CD4-positive, alpha-beta T cell treated with Interleukin-6 for 4 hours (primary cell): Measurements from ENCODE around the gene CORO1C.

Experiments used
- DNase-seq: peaks from one replicate; pipeline ENCODE4 v3.0.0-alpha.2; 2020; ENCODE audit warnings: mixed read lengths

CORO1C gene

DNA sequence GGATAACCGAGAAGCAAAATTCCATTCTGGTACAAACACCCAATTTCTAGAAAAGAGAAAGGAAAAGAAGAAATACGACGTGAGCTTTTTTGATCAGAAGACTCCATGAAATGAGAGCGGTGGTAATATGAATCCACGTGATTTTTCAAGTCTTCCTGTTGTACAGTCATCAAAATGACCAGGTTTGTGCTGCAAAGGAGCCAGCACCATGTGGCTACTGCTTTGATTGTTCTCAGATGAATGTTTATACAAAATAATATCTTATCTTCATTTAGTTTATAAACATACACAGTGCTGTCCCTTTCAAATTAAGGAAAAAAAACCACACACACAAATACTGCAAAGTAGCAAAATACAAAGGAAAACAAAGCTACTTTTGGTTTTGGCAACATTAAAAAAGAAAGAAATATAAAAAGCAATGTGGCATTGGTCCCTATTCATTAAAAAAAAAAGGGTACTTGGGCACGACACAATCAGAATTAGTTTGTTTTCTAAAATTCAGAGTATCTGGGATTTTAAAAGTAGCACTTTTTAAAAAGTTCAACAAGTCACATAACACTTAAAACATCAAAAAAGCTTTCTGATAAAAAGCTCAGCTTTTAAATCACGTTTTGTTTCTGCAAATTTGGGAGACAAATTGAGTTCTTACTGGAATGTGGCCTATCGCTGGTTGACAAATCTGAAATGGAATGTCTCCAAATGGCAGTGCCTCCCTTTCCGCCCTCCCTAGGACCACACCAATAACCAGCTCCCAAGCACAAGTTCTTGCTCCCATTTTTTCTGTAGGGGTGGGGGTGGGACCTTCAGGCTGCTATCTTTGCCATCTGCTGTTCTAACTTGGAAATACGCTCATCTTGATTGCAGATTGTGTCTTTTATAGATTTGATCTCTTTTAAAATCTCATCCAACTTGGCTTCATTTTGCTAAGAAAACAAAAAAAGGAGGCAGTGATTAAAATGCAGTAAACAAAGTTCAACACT lies 84.4 kb downstream of the CORO1C start:
- DNase-seq: no peak

DNA sequence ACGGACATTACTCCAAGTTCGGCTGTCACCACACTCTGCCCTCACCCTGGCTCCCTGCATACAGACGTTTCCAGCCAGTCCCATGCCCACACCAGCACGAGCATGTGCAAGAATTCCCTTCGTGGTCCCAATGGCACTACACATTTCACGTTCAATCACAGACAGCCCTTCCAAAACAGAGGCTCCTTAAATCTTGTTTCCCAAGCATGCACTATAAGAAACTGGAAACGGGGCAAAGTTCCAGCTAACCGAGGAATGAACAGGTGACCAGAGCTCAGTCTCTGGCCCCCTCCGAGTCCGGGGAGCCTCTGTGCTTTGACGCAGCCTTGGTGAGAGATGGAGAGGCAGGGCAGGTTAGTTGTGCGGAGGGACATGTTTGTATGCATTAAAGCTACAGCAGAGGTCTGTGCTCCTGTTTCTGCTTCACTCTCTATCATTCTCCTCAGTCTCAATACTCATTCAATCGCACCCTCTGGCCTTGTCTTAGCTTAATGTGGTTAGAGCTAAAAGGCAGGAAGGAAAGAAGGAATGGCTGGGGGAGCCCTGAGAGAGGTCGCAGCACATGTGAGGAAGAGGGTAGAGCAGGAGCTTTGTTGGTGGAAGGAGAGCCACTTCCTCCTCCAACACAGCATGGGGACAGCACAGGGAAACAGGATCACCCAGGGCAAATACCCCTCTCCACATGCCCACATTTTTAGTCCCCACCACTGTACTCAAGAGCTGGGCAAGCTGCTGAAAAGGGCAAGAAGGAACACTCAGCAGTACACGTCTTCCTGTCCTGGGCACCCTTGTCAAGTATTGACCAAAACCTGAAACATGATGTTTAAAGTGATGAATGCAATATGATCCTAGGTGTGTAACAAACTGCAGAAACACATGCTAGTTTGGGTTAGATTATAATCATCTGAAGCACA lies 85.4 kb downstream of the CORO1C start:
- DNase-seq: no peak

DNA sequence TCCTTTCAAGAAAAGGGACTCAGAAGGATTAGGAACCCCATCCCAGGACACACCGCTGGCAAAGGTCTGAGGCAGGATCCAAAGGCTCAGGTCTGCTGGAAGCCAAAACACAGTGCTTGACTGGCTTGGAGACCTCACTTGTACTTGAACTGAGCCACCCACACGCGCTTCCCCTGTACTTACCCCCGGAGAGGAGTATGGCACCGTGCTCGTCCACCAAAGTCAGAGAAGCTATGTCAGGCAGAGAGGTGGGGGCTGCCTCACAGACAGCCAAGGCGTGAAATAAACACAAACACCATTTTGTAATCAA lies 86.6 kb downstream of the CORO1C start:
- no peak for DNase-seq

DNA sequence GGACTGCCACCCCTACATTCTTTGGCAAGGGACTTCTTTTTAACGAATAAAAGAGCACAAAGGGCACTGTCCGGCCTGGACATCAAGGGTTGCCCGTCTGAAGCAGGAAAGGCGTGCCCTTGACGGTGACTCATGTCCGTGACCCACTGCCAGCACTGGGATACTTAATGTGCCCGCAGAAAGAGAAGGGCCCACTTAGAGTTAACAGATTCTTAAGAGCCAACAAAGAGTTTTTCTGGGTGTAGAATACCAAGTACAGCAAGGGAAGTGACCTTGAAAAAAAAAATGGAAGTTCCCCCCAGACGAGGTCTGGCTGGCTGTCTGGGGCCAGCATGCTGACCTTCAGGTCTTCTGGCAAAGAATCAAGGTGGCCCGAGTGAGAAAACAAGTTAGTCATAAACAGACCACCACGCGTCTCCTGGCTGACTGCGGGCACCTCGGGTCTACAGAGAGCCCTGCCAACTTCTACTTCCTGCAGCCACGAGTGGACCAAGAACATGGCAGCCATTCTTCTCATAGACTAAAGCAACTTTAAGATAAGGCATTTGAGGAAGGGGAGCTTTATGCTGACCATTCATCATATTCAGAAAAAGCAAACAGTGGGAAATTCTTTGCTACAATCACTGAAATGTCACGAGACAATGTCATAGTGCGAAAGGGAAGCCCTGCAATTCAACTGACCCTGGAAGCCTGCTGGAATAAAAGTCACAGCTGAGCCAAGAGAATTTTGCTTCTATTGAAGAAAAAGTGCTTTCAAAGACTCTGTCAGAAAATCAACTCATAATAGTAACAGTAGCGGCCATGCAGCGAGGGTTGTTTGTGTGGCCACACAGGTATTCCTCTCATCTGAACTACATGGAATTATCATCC lies 87.1 kb downstream of the CORO1C start:
- no peak for DNase-seq

DNA sequence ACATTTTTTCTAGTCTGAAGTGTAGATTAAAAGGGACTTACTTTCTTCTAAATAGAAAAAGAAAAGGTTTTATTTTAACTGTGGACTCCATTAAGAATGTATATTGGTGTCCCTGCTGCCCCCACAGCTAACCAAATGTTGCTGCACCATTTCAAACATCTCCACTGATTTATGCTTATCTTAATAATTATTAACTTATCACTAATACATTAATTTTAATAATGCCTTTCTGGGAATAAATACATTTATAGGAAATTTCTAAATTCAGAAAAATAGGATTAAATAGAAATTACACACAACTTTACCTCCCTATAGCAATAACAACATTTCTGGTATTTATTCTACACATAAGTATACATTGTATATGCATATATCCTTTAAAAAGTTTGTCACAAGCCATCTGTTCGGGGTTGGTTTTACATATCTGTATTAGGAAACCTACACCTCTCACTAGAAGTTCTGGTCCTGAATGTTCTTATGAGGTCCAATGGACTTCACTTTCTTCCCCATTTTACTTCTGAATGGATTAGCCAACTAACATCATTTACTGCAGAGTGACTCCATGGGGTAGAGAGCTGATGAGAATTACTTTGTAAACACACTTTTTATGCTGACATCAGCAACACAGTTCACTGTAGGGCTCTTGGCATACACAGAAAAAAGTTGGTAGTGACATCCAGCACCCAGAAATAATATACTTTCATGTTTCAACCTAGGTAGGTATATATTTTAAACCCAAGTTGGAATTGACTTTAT lies 88.2 kb downstream of the CORO1C start:
- no peak for DNase-seq

DNA sequence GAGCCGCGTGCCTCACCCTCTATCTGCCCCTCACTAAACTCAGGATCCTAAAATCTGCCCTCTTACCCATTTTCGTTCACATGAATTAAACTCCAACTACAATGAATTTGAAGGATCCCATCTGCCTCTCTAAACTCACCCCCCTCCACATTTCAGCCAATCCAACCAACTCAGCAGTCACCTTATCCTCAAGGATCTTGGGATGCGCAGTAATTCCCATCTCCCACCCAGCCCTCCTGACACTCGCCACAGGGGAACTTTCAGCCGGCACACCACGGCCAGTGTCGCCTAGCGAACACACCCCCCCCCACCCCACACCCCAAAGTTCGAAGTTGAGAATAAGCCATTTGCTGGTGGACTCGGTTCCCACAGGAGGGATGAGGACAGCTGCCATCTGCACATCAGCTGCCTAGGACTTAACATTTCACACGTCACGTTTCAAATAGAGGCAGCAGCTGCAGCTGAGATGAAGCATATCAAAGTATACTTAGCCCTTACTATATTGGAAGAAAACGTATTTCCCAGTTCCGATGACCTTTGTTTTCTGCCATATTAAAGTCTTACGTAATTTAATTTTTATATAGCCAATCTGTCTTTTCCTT lies 88.9 kb downstream of the CORO1C start:
- no peak for DNase-seq

DNA sequence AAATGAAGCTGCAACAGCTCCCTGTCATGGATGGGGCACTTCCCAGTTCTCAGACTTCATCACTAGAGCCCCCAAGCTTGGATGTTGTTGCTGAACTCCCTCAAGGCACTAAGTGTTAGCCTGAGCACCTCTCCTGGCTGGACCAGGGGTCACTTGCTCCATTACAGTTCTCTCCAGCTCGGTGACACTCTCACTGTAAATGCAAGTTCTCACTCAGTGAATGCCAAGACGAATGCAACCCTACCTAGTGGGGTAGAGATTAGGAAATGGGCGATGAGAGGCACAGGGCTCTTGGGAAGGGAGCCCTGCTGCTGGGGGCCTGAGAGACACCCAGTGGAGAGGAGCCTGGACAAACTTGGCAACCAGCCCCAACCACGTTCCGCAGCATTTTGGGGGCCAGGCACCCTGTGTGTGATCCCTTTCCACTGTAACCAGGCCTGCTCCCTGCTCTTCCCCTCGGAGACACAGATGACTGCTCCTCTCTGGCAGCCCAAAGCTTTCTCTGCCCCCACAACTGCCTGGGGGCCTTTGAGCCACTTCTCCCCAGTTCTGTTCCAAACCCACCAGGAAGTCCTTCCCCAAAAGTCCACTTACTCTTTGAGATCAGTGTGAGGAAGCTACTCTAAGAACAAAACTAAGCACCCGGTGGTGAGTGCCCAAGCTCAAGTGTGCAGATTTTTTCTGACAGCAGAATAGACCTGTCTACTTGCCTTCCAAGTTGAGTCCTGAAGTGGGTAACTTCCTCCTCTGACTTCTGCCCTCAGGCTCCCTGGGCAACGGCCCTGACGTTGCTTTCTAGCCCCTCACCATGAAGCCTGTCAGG lies 89.7 kb downstream of the CORO1C start:
- DNase-seq: no peak

DNA sequence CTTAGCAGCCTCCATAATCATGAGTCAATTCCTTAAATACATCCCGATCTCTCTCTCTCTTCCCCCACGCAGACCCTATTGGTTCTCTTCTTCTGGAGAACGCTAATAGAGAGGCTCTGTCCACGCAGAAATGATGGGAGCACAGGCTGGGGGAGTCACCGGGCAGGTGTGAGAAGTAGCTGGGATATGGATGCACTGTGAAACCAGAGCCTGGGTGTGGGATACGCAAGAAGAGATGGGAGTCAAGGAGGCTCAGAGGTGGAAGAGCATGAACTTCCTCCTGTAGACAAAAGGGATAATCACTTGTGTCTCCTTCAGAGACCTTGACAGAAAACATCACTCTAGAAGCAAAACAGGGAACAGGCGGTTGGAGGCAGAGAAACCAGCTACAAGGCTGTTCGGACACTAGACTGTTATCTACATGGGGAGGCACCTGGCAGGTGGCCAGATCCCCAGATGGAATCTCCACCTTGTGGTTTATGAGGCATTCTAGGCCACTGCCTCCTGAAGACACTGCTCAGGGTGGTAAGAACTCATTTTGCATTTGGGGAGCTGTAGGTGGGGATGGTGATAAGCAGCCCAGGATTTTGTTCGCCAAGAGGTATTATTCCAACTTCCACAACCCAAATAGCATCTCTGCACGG lies 90.4 kb downstream of the CORO1C start:
- no peak for DNase-seq

DNA sequence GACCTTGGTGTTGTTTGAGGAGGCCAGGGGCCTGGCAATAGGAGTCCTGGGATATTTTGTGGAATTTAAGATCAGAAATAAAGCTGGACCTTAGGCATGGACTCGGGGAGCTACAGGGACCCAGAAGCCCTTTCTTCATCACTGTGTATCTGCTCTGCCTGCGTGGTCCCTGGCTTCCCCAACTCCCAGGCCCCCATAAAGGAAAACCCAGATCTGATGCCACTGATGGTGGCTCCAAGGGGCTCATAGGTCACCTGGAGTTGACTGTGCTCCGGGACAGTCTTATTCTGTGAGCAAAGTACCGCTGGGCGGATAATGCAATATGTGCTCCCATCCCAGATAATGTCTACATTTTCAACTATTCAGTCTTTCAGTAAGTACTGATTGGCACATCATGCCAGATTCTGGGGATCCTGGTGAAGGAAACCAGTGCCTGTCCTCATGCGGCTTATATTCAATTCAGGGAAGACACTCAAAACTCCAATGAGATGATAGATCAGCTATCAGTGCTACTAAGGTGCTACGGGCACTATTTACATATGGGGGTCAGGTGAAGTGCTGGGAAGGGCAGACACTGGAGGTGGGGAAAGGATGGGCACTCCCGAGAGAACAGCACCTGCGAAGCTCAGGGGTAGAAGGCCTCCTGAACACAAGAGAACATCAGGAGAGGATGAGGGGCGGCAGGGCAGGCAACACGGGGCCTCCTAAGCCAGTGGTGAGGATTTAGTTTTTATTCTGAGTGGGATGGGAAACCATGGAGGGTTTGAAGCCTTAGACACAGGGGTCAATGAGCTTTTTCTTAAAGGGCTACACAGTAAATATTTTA lies 92.1 kb downstream of the CORO1C start:
- no peak for DNase-seq

DNA sequence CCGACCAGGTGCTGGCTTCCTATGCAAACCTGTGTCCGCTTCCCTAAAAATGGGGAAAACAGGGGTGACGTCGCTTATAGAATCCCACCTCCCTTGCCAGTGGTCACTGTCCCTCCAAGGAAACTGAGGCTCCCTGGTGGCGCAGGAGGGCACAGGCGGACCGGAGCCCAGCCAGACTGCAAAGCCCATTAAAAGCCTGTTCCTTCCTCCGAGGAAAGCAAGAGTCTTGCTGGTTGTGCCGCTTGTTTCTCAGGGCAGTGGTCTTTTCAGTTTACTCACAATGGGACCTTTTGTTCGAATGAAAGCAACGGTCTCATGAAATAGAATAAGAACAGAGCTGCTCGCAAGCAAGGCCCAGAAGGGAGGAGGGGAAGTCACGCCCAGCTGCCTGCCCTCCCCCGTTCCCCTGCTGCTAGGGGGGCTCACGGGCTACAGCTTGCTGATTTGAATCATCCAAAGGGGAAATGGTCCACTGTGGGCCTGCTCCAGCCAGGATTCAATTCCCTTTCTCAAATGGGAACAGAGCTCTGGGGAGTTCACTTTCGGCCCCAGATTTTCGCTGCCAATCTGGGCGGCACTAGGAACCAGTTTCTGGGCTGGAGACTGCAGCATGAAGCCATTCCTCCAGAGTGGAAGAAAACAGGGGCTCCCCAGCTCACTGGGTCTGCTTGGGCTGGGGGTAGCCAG lies 93.0 kb downstream of the CORO1C start:
- DNase-seq: no peak

DNA sequence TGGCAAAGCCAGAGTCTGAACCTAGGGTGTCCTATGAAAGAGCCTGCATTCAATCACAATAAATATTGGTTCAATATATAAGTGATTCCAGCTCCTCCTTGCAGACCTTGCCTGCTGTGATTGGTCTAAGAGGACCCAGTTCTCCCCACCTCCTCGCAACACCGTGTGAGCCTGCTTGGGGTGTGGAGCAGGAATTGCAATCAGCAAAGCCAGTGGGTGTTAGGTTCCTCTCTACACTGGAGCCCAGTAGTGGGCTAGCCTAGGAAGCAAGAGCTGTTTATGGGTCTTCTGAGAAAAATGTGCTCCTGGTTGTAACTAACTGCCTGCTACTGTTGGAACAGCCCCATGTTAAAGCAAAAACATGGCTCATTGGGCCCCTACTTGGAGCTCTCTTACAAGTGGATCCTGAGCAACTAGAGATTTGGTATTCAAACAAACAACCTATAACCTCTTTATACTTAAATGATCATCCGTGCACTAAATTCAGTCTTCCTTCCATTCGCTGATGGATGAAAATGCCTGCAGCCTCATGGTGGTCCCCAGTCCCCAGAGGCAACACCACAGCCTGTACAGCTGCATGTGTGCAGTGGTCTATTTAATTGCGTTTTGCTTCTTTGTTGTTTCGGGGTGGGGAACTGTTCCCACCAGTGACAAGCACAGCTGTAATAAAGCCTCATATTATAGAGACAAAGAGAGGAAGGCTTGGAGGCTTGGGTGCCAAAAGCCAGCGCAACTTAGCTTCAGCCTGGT lies 93.9 kb downstream of the CORO1C start:
- DNase-seq: no peak

DNA sequence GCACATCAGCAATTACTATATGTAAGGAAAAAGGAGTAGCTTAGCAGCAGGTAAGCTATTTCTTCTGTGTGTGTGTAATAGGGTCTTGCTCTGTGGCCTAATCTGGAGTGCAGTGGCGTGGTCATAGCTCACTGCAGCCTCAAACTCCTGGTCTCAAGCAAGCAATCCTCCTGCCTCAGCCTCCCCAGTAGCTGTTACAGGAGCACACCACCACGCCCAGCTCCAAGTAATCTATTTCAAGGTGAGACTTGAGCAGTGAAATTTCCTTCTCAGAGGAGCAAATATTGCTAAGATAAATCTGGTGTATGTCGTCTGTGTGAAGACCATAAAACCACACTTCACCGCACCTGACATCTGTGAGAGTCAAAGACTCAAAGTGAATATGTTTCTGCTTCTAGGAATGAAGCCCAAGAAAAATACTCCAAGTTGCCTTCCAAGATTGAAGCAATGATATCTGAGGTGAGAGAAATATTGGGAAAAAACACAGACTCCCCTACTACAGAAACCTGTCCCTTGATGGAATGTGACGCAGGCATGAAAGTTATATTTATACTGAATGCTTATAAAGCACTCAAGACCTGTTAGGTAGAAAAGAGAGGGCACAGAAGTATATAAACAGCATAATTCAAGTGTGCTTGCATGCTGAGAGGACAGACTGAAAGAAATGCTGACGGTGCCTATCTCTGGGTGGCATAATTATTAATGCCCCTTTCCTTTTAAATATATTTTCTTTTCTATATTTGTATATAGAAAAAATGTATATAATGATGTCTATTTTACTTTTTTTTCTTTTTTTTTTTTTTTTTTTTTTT lies 95.1 kb downstream of the CORO1C start:
- no peak for DNase-seq

DNA sequence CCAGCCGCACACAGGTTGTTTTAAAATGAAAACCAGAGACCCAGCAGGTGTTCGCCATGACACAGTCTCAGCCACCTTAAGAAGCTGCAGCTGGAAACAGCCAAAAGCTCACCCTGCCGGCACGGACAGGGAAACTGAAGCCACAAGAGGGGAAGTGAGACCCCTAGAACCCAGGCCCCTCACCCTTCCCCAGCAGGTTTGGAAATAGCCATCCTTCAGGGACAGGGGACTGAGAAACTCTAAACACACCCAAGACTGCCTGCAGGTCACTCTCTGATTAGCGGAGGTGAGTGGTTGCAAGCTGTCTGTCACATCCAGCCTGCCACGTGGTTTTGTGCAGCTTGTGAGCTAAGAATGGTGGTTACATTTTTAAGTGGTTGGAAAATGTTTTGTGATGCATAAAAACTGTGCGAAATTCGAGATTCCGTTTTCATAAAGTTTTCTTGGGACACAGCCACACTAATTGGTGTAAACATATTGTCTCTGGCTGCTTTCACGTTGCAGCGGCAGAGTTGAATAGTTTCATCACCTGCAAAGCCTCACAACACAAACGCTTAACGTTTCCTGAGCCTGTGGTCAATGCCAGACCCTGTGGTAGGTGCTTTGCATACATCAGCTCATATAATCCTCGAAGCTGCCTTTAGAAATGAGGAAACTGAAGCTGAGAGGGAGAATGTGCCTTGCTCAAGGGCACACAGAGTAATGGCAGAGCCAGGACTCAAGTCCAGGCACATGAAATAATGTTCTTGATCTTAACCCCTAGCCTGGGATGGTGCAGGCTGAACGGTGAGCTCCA lies 95.9 kb downstream of the CORO1C start:
- DNase-seq: peak; percentile 61

DNA sequence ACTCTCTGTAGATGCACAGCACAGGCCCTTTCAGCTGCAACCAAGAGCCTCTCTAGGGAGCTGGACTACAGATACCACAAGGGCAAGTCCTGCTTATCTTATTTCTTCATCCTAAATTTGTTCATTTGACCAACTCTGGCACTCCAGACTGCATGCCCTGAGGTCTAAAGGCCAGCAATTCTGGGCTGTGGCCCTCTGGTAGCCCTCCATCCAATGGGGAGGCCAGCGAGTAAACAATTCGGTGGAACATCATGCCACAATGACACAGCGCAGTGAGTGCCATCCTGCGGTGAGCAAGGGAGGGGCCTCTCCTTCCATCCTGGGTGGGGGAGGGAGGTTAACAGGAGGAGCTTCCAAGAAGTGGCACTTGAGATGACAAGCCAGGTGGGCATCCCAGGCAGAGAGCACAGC lies 97.0 kb downstream of the CORO1C start:
- peak; percentile 74 for DNase-seq

DNA sequence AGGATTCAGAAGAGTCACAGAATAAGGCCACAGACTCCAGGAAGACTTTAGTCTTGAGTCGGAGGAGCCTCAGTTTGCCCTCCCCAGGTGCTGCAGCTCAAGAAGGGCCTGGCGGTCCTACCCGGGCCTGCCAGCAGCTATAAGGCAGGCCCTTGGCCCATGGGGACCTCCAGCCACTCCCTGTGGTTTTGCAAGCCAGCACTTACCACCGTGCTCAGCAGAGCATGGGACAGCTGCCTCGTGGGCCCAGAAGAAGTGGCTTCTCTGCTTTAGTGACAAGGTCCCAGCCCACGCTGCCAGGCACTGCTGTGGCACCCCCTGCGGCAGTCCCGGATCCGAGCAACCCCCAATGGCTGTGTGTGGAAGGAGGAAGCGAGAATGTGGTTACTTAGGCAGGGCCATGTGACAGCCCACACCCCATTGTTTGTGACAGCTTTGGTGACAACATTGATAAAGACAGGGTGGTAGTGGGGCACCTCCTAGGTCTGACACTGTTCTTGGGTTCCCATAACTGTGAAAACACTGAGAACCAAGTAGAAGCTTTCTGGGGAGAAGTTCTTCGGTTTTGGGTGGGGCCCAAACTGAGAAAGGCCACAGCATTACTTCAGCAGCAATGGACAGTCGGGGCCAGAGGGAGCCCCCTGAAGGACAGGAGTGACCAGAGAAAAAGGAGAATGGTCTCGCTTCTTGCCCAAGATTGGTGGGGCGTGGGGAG lies 97.6 kb downstream of the CORO1C start, which contains the start of gene SELPLG:
Gene SELPLG, minus strand, starts transcription at position 361 of the 715 bp plus-strand sequence. CDS start 9,587 bp downstream, outside the sequence.
- peak; percentile 90 for DNase-seq
